DND-41 (cell line): ENCODE measurements around the gene SP8.

Source experiments
- CTCF ChIP-seq: IDR thresholded peaks from 2 replicates; pipeline ENCODE4 v1.5.1; 2012; ENCODE audit warnings: borderline replicate concordance, low read length, moderate library complexity, mild to moderate bottlenecking; ENCODE audit not compliant: poor library complexity, severe bottlenecking; ENCODE audit errors: extremely low read depth
- EZH2 ChIP-seq: IDR thresholded peaks from 3 replicates; pipeline ENCODE4 v1.6.1; 2012; ENCODE audit warnings: borderline replicate concordance, low read depth, mild to moderate bottlenecking, moderate library complexity, low read length, inconsistent platforms; ENCODE audit not compliant: severe bottlenecking

DNA sequence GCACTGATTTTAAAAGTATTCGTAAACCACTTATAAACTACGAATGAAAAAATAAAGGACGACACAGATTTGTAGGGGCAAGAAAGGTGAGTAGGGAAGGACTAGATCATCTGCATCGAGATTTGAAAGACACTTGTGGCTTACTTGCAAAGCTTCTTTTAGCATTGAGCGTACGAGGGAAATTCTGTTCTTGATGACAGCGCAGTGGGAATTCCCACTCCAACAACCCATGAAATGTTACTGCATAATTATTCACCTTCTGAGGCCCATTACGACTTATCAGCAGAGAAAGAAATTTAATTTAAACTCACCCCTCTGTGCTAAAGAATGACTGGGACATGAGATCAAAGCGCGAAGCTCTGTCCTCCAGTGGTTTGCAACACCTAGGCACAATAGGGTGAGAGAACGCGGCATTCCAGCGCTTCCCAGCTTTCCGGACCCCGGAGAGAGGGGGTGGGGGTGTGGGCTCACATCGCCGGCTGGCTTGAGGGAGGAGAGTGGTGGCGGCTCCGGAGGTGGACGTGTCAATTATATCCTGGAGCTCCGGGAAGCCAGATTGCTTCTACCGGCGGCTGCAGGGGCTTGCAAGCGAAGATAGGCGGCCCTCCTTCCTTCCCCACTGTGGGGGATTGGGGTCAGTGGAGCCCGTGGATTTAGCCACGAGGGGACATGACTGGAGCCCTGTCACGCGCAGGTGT, 10.3 kb downstream of the SP8 start:
- no peak for TF ChIP-seq CTCF
- no peak for TF ChIP-seq EZH2
